GM18511 (cell line): ENCODE measurements around the gene ADGRD1.

Experiments used
- ATAC-seq: cut with Tn5 transposase; IDR thresholded peaks from one replicate; pipeline ENCODE4 v1.9.1; 2021; ENCODE audit warnings: mild to moderate bottlenecking, moderate library complexity; ENCODE audit not compliant: unreplicated experiment

Gene ADGRD1

GRCh38 chr12:131052063-131052781, 98.5 kb downstream of the ADGRD1 start:
- ATAC-seq: no peak

- no peak for ATAC-seq
Observed at GRCh38 chr12:131052929-131053328, 99.2 kb downstream of the ADGRD1 start.

- ATAC-seq: no peak
Observed at GRCh38 chr12:131053567-131053966, 99.9 kb downstream of the ADGRD1 start.

- no peak for ATAC-seq
Observed at GRCh38 chr12:131054345-131055092, 100.8 kb downstream of the ADGRD1 start.

- no peak for ATAC-seq
Observed at GRCh38 chr12:131055093-131055465, 101.4 kb downstream of the ADGRD1 start.

- ATAC-seq: no peak
Observed at GRCh38 chr12:131055596-131056233, 102.0 kb downstream of the ADGRD1 start.

- no peak for ATAC-seq
Observed at GRCh38 chr12:131056626-131057025, 102.9 kb downstream of the ADGRD1 start.

GRCh38 chr12:131057211-131057721, 103.6 kb downstream of the ADGRD1 start:
- no peak for ATAC-seq

GRCh38 chr12:131057722-131058515, 104.2 kb downstream of the ADGRD1 start:
- no peak for ATAC-seq

- no peak for ATAC-seq
Observed at GRCh38 chr12:131058700-131059099, 105.0 kb downstream of the ADGRD1 start.

GRCh38 chr12:131060011-131060703, 106.5 kb downstream of the ADGRD1 start:
- no peak for ATAC-seq

GRCh38 chr12:131061041-131061806, 107.5 kb downstream of the ADGRD1 start:
- no peak for ATAC-seq

- no peak for ATAC-seq
Observed at GRCh38 chr12:131063413-131063812, 109.7 kb downstream of the ADGRD1 start.

- no peak for ATAC-seq
Observed at GRCh38 chr12:131063960-131064359, 110.3 kb downstream of the ADGRD1 start.

GRCh38 chr12:131065279-131065678, 111.6 kb downstream of the ADGRD1 start:
- no peak for ATAC-seq

GRCh38 chr12:131065801-131066200, 112.1 kb downstream of the ADGRD1 start:
- no peak for ATAC-seq

- no peak for ATAC-seq
Observed at GRCh38 chr12:131066207-131066885, 112.6 kb downstream of the ADGRD1 start.

- no peak for ATAC-seq
Observed at GRCh38 chr12:131066886-131067490, 113.3 kb downstream of the ADGRD1 start.
